HG02798 (cell line): ENCODE measurements around the gene VEPH1.
A peak's percentile ranks its signal among the peaks of the same experiment; 100 is the strongest.

Source experiments
- ATAC-seq: cut with Tn5 transposase; IDR thresholded peaks from one replicate; pipeline ENCODE4 v1.9.1; 2021; ENCODE audit warnings: mild to moderate bottlenecking; ENCODE audit not compliant: unreplicated experiment, poor library complexity

VEPH1 gene

GRCh38 chr3:157394411-157394810, 108.8 kb downstream of the VEPH1 start:
- ATAC-seq = no peak

GRCh38 chr3:157393113-157393512, 110.1 kb downstream of the VEPH1 start:
- ATAC-seq = no peak

- ATAC-seq = no peak
Observed at GRCh38 chr3:157392104-157392503, 111.1 kb downstream of the VEPH1 start.

DNA sequence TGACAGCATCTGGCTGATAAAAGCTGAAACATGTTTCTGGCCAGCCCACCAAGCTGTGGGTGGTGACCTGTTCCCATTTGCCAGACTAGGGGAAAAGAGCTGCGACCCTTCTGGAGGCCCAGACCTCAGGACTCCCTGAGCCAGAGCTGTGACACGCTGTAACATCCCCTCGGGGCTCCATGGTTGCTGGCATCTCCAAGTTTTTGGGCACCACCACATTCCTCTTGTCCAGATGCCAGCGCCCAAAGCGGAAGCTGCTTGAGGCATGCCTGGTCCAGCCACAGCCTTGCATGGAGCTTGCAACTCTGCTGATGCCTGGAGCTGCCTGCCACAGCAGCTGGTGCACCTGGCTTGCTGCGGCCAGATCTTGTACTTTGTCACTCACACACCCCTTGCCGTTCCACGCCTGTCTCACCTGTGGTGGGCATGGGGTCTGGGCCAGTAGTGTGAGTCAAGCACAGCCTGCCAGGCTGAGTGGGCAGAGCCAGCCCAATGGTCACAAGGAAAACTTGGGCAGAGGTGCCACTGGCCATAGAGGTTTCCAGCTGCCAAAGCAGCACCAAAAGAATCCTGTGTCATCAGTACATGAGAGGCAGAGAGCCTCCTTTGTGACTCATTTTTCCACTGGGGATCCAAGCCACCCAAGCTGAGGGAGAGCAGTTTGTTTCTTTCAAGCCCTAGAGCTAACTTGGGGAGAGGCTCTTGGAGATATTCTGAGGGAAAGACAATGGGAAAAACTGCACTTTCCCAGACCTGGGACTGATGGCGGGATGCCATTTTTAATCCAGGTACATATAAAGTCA, 112.3 kb downstream of the VEPH1 start:
- ATAC-seq = no peak

DNA sequence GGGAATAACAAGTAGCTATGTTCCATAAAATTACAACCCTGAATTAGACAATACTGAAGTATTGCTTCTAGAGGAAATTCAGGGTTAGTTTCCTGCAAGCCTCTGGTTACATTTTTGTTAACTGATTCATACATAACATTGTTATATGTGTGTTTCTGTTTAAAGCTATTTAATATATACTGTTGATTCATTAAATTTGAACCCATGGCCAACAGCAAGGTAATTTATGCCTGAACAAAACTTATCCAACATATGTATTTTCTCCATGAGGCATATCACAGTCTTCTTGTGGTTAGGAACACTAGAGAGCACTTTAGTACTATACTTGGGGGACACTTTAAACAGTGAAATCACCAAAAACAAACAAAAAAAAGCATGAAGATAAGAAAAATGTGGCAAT, 114.2 kb downstream of the VEPH1 start:
- ATAC-seq = no peak

GRCh38 chr3:157387708-157388435, 115.3 kb downstream of the VEPH1 start:
- no peak for ATAC-seq

DNA sequence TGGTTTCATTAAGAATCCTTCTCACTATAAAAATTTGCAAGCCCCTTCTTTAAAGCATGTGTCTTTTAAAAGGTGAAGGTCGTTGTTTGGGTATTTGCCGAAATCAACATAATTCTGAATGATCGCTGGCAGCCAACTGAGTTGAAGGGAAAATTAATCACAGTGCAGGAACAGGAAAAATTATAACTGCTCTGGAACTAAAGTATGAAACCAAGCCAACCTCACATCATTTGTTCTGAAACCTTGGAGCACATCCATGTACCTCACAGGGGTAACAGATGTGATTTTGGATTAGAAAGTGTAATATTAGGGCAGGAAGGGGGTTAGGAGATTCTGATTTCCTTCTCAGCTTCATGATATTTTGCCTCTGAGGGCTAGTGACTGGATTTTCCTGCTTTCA, 118.7 kb downstream of the VEPH1 start:
- ATAC-seq = no peak

DNA sequence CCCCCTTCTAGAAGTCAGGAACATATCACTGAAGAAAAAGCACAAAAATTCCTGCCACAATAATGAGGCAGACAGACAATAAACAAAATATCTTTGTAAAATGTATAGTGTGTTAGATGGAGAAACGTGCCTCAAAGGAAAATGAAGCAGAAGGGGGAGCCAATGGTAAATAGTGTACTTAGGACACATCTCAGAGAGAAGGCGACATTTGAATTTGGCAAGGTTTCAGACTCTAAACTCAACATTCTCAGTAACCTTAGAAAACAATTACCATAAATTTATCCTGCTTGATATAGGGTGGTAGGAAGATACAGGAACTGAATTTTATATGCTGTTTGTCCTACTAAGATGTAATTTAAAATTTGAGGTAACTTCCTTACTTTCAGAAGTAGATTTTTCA, 119.2 kb downstream of the VEPH1 start:
- no peak for ATAC-seq

GRCh38 chr3:157381606-157382005, 121.6 kb downstream of the VEPH1 start:
- no peak for ATAC-seq

DNA sequence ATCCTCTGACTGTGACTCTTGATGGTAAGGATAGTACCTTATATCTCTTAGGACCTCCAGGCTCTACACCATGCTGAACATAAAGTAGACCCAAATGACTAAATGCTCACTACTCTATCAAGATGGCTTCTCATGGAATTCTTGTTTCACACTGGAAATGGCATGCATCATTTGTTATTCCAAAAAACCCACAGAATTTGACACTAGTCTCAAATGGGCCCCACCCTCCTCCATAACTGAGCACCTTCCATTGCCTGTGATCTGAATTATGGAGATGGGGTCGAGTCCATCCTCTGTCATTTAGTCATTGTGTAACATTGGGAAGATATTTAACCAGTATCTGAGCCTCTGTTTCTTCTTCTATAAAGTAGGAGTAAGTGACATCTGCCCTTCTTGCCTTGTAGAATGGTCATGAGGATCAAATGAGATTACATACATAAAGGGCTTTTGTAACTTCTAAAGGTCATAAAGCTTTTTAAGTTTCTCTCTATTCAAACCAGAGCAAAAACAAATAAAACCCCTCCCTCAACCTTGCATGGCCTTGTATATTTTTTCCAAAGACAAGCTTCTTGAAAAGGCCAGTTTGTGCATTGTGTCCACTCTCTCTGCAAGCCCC, 123.6 kb downstream of the VEPH1 start:
- no peak for ATAC-seq

DNA sequence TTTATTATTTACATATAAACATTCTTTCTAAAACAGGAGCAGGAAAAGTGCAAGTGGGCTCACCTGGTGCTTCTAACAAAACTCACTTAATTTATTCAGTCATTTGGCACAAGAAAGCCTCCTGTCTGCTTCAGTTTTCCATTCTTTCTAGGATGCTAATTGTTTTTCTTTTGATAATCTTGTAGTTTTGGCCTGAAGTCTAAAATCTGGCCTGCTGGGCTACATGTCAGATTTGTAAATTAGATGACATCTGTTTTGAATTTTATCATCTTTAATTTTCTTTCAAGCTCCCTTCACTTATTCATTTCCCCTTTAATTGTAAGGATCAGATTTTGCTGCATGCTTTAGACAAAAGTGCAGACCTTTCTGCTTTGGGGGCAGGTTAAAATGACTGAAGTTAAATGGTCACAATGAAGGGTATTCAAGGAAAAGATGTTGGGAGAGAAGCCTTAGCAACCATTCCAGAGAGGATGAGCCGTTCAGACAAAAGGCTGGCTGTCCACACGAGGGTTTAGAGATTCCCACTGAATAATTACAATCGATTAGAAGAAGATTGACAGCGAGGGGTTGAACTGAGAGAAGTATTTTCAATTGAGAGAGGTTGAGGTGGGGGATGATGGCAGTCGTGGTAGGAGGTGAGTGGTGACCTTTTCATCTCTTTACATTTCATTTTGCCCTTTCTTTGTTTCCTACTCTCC, 126.5 kb downstream of the VEPH1 start:
- no peak for ATAC-seq

DNA sequence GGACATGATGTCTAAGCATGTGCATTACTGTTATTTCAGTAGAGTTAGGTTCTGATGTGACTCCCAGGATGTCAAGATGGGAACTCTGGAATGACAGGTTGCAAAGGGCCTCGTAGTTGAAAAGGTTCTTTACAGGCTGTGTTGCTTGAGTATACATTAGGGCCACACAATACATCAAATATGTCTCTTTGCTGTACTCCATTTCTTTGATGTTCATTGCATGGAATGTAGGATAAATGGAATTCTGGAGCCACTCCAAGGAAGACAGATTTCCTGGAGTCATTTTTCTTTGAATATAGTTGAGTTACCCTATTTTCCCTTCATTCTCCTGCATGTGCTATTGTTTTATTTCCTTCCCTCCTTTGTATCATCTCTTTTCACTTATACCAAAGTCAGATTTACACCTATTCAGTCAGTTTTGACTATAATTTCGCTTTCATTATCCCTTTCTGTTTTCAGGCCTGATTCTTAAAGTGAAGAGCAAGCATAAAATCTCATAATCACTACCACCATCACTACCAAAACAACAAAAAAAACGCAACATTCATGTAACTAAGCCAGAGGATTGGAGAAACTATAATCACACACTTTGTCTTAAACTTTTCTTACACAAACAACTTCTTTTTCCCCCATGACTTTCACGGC, 127.8 kb downstream of the VEPH1 start:
- peak; percentile 57 for ATAC-seq

DNA sequence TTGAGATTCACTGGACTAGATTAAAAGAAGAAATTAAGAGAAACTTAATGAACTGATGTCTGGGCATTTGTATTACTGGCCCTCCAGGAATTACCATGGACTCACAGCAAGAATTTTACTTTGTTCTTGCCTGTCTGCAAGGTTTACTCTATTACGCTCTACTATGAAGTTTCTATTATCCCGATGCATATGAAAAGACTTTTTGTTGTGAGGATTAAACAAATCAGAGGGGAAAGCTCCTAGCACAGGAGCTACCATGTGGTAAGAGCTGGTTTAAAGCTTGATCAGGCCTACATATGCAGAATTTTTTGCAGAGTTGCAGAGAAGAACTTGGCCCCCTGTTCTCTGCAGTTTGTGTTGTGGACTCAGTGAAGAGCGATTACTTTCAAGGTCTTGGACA, 128.3 kb downstream of the VEPH1 start:
- ATAC-seq = no peak

- ATAC-seq = no peak
Observed at GRCh38 chr3:157373783-157374182, 129.4 kb downstream of the VEPH1 start.

DNA sequence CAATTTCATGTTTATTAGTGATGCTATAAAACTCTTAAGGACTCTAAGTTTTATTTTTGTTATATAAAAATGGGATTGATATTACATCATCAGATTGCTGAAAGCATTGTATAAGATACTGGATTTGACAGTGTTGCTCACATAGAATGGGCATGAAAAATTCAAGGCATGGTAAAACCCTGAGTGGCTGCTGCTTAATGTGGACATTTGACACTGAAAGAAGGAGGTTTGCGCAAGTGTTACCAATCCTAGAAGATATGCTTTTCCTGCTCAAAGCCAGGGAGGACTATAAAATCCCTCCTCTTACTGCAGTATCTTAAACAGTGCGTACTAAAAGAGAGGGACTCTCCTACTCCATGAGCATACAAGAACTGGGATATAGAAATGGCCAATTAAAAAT, 132.3 kb downstream of the VEPH1 start:
- ATAC-seq = no peak

- no peak for ATAC-seq
Observed at GRCh38 chr3:157369727-157370421, 133.3 kb downstream of the VEPH1 start.

DNA sequence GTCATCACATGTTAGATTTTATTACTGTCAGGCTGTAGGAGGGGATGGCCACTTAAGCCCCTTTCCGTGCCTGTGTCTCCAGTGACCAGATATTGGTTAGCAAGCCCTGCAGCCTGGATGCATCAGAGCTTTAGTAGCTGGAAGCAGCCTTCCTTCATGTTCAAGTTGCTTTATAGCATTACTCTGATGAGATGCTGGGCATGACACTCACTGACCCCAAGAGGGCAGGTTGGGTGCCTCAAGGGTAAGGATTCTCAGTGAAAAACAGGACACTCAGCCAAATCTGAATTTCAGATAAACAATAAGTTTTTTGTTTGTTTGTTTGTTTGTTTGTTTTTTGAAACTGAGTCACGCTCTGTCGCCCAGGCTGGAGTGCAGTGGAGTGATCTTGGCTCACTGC, 135.0 kb downstream of the VEPH1 start:
- ATAC-seq = no peak

GRCh38 chr3:157363393-157363792, 139.8 kb downstream of the VEPH1 start:
- no peak for ATAC-seq

GRCh38 chr3:157362348-157362747, 140.9 kb downstream of the VEPH1 start:
- no peak for ATAC-seq

DNA sequence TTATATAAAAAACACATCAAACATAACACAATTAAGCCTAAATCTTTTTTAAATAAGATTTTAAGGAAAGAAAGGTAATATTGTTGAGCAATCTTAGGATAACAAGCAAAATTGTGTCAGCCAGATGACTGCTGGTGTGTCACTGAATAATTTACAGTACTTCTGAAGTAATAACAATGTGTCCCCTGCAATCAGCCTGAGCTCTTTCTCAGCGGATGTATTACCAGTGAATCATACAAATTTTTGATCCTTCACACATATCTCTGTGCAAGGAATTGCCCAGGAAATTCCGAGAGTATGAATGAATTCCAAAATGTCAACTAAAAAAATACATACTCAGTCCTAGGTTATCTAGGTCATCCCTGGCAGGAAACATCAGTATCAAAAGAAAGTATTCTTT, 143.2 kb downstream of the VEPH1 start:
- ATAC-seq = no peak
